ENCODE measurements around the gene ARRB1. TPM values are rescaled to one million over a fixed set of nuclear protein-coding genes. Genes with fewer than 3 reads are reported as not detected.

ARRB1 gene
- total RNA-seq, 1 donor from 2014 or later: 187 TPM

GRCh38 chr11:75346912-75347647, 4.4 kb downstream of the ARRB1 start:
- peaks cover 80% of the 10 kb centered on the region for H3K4me1 ChIP-seq
- peak overlapping the region; percentile 97 for H3K4me3 ChIP-seq
- H3K27ac ChIP-seq: peak overlapping the region; percentile 97
- peaks cover 16% of the 10 kb centered on the region for H3K36me3 ChIP-seq
- intact Hi-C loops (cut with DNase I): no loop called here
- no peaks in the 10 kb centered on the region for H3K27me3 ChIP-seq (ENCODE audit: low read depth)
- ATAC-seq: no peak
- TF ChIP-seq CTCF (IDR thresholded peaks at IDR 0.05): no peak
- no peaks in the 10 kb centered on the region for H3K9me3 ChIP-seq
- DNase-seq: peak; percentile 76

DNA sequence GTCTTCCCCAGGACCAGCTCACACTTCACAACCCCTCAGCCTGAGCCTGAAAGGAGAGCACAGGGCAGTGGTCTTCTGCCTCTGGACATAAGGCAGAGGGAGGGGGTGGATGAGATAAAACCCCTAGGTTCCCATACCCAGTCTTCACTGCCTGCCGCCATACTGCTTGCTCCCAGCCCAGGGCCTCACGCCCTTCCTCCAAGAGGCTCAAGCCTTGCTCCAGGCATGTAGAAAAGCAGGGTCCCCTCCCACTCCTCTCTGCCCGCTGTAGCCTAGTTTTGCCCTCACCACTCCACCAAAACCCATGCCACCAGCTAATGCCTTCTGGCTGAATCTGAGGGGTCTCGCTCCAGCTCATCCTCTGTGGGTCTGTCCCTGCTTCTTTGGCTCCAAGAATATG, 5.2 kb downstream of the ARRB1 start:
- Histone ChIP-seq H3K36me3 (peaks cover 16% of the 10 kb centered on the region), H3K9me3 (no peaks in the 10 kb centered on the region), H3K4me3 (peak overlapping the region; percentile 97), H3K4me1 (peaks cover 88% of the 10 kb centered on the region), H3K27me3 (ENCODE audit: low read depth) (no peaks in the 10 kb centered on the region), H3K27ac (peak overlapping the region; percentile 97)
- ATAC-seq: no peak
- DNase-seq: no peak
- intact Hi-C loops (cut with DNase I): no loop called here
- no peak for TF ChIP-seq CTCF (IDR thresholded peaks at IDR 0.05)

DNA sequence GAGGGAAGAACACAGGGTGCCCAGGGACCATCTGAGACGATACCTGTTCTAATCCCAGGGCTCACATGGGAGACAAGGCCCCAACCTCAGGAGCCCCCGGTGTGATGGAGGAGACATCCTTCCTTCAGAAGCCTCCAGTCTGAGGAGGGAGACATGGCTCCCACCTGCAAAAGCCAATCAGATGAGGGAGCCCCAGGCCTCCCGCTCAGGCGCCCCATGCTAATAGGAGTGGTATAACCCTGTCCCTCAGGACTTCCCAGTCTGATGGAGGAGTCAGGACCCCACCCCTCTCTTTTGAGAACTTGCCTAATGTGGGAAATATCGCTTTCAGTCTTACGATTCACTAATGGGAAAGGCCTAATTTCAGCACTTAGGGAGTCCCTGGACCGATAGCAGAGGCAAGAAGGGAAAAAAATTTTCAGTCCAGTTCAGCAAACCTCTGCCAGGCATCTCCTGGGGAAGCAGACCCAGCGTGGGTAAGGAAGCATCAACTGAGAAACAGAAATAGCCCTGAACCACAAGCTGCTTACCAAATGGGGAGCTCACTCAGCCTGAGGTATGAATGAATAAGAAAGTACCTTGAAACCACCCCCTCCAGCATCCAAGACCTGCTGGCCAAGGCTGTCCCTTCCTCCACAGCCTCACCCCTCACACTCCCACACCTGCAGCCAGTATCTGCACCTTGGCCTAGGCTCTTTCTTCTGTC, 5.9 kb downstream of the ARRB1 start:
- no peak for TF ChIP-seq CTCF (IDR thresholded peaks at IDR 0.05)
- H3K4me1 ChIP-seq: peaks cover 95% of the 10 kb centered on the region

DNA sequence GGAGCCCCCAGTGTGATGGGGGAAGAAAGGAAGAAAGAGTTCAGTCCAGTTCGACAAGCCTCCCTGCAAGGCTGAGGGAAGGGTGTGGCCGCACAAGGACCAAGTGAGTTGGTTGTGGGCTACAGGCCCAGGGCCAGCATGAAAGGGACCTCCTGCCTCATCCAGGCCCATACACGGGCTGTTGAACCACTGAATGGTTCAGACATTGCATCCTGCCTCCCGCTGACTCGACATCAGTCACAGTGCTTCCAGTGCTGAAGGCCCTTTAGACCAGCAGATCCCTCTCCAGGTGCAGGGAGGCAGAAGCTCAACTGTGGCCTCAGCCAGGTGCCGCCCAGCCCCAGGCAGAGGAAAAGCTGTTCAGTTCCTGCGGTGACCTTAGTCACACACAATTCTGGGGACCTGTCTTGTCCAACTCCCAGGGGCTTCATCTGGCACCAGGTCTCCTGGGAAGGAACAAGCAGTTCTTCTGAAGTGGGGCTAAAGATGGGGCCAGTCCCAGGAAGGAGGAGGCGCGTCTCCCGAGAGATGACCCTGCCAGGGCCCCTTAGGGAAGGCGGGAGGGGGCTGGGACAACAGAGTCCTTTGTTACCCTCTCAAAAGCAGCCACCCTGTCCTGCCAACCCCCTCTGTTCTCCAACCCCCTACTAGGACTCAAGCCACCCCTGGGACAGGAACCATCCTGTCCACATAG, 6.6 kb downstream of the ARRB1 start:
- ATAC-seq (no peak), DNase-seq (no peak)
- no peaks in the 10 kb centered on the region for H3K9me3 ChIP-seq
- H3K27me3 ChIP-seq (ENCODE audit: low read depth): no peaks in the 10 kb centered on the region
- H3K27ac ChIP-seq: peak overlapping the region; percentile 86
- intact Hi-C loops (cut with DNase I): no loop called here
- peaks cover 20% of the 10 kb centered on the region for H3K36me3 ChIP-seq
- peaks cover 100% of the 10 kb centered on the region for H3K4me1 ChIP-seq
- H3K4me3 ChIP-seq: no peak overlapping the region
- no peak for TF ChIP-seq CTCF (IDR thresholded peaks at IDR 0.05)

More for the DNA sequence above, 5.9 kb downstream of the ARRB1 start:
- Histone ChIP-seq H3K27me3 (ENCODE audit: low read depth) (no peaks in the 10 kb centered on the region), H3K4me3 (no peak overlapping the region), H3K9me3 (no peaks in the 10 kb centered on the region), H3K36me3 (peaks cover 16% of the 10 kb centered on the region), H3K27ac (peak overlapping the region; percentile 97)
- ATAC-seq: no peak
- no peak for DNase-seq
- intact Hi-C loops (cut with DNase I): no loop called here

DNA sequence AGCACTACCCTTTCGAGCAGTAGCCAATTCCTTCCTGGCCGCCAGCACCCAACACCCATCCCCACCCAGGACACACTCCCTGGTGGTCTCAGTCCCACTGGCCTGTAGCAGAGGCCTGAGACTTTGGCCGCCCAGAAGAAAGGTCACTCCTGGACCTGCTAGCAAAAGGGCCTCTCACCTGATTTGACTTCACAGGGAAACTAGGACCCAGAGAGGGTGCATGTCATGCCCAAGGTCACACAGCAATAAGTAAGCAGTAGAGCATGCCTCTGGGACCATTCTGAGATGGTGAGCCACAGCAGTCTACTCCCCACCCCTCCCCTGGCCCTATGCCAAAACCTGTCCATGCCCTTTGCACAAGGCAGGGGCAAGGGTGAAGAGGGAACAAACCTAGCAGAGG, 7.3 kb downstream of the ARRB1 start:
- peaks cover 17% of the 10 kb centered on the region for H3K36me3 ChIP-seq
- no peaks in the 10 kb centered on the region for H3K27me3 ChIP-seq (ENCODE audit: low read depth)
- intact Hi-C loops (cut with DNase I): no loop called here
- TF ChIP-seq CTCF (IDR thresholded peaks at IDR 0.05): no peak
- ATAC-seq (no peak), DNase-seq (no peak)
- H3K4me3 ChIP-seq: peak overlapping the region; percentile 35
- H3K27ac ChIP-seq: peak overlapping the region; percentile 86
- no peaks in the 10 kb centered on the region for H3K9me3 ChIP-seq
- peaks cover 100% of the 10 kb centered on the region for H3K4me1 ChIP-seq

Data from lower lobe of right lung (tissue), 2 donors.